NCI-H2081 treated with DMSO at 0.1 percent for 48 hours (cell line): ENCODE measurements around the gene MALT1.
A peak's percentile ranks its signal among the peaks of the same experiment; 100 is the strongest.
"Not testable (repeated sequence)": the region's sequence is repeated elsewhere in the genome, so short reads cannot be mapped to it uniquely, and the experiment has no call there.

Experiments
- DNase-seq: peaks from one replicate; lab custom pipeline; 2025; lab: John Stamatoyannopoulos, UW

The MALT1 gene

GRCh38 chr18:58671111-58671631 is at the start of gene MALT1:
TSS of gene MALT1 (plus strand) at chr18:58671465. CDS start at chr18:58671644, 179 bp downstream.
- DNase-seq, result peak; percentile 20

- DNase-seq, result no peak
These were observed 47.3 kb upstream of the MALT1 start for GRCh38 chr18:58624011-58624410.

- DNase-seq, result no peak
These were observed 45.4 kb upstream of the MALT1 start for GRCh38 chr18:58625839-58626238.

GRCh38 chr18:58630071-58630470 is 41.2 kb upstream of the MALT1 start:
- DNase-seq, result no peak

- DNase-seq, result no peak
These were observed 40.0 kb upstream of the MALT1 start for GRCh38 chr18:58631301-58631700.

GRCh38 chr18:58632552-58632951 is 38.7 kb upstream of the MALT1 start:
- no peak for DNase-seq

- no peak for DNase-seq
These were observed 37.4 kb upstream of the MALT1 start for GRCh38 chr18:58633874-58634273.

- DNase-seq, result no peak
These were observed 35.4 kb upstream of the MALT1 start for GRCh38 chr18:58635891-58636290.

- DNase-seq, result no peak
These were observed 34.1 kb upstream of the MALT1 start for GRCh38 chr18:58637197-58637596.

GRCh38 chr18:58637946-58638345 is 33.3 kb upstream of the MALT1 start:
- DNase-seq, result no peak

GRCh38 chr18:58638441-58638840 is 32.8 kb upstream of the MALT1 start:
- no peak for DNase-seq

- DNase-seq, result no peak
These were observed 32.0 kb upstream of the MALT1 start for GRCh38 chr18:58639237-58639636.

- no peak for DNase-seq
These were observed 31.4 kb upstream of the MALT1 start for GRCh38 chr18:58639751-58640427.

GRCh38 chr18:58640428-58640805 is 30.8 kb upstream of the MALT1 start:
- no peak for DNase-seq

- no peak for DNase-seq
These were observed 30.2 kb upstream of the MALT1 start for GRCh38 chr18:58640891-58641610.

GRCh38 chr18:58643557-58643956 is 27.7 kb upstream of the MALT1 start:
- DNase-seq, result not testable (repeated sequence)

GRCh38 chr18:58645398-58645797 is 25.9 kb upstream of the MALT1 start:
- DNase-seq, result no peak

- no peak for DNase-seq
These were observed 24.9 kb upstream of the MALT1 start for GRCh38 chr18:58646334-58646862.

- no peak for DNase-seq
These were observed 21.1 kb upstream of the MALT1 start for GRCh38 chr18:58649966-58650816.

- not testable (repeated sequence) for DNase-seq
These were observed 20.4 kb upstream of the MALT1 start for GRCh38 chr18:58650830-58651229.

GRCh38 chr18:58653144-58653722 is 18.0 kb upstream of the MALT1 start:
- not testable (repeated sequence) for DNase-seq
